NCI-H2171 (cell line): Measurements from ENCODE around the gene LSM3.

Experiments
- DNase-seq: peaks from one replicate; lab custom pipeline; 2025; lab: John Stamatoyannopoulos, UW

Gene LSM3

GRCh38 chr3:14242490-14243311, 64.1 kb downstream of the LSM3 start:
- DNase-seq = no peak

- no peak for DNase-seq
Observed at GRCh38 chr3:14243782-14244181, 65.2 kb downstream of the LSM3 start.

GRCh38 chr3:14244521-14245247, 66.1 kb downstream of the LSM3 start:
- DNase-seq = no peak

- DNase-seq = no peak
Observed at GRCh38 chr3:14245248-14245639, 66.6 kb downstream of the LSM3 start.

- DNase-seq = no peak
Observed at GRCh38 chr3:14245822-14246221, 67.2 kb downstream of the LSM3 start.

GRCh38 chr3:14246414-14246813, 67.8 kb downstream of the LSM3 start:
- DNase-seq = no peak

- no peak for DNase-seq
Observed at GRCh38 chr3:14248477-14248848, 69.8 kb downstream of the LSM3 start.

GRCh38 chr3:14248849-14249523, 70.4 kb downstream of the LSM3 start:
- no peak for DNase-seq
